Measurements from ENCODE around the gene DLGAP1. TPM values are rescaled to one million over a fixed set of nuclear protein-coding genes. Genes with fewer than 3 reads are reported as not detected.

DLGAP1 gene
- total and polyA plus RNA-seq, 3 donors from 2014 or later: 18.6 to 93.8 (median 69.1) TPM

- Histone ChIP-seq H3K9me3 (no peaks in the 10 kb centered on the region), H3K27ac (peak overlapping the region; percentile 32 to 53), H3K36me3 (ENCODE audit: low read depth, missing control alignments) (no peaks in the 10 kb centered on the region), H3K27me3 (no peaks in the 10 kb centered on the region), H3K4me3 (no peak overlapping the region), H3K4me1 (peaks cover 25% of the 10 kb centered on the region)
- intact Hi-C loops (cut with DNase I; ENCODE audit: low total_unique reads): no loop called here
- no peak for DNase-seq
- TF ChIP-seq POLR2A (IDR thresholded peaks at IDR 0.05) (no peak), CTCF (IDR thresholded peaks at IDR 0.05) (no peak)
- 84 to 88% methylated on average over 5 of the region's 5 CpGs for WGBS, 2 donors
These were observed 924.3 kb downstream of the DLGAP1 start for GRCh38 chr18:3530807-3531206.

GRCh38 chr18:3529601-3530000 is 925.5 kb downstream of the DLGAP1 start:
- no peak for DNase-seq
- intact Hi-C loops (cut with DNase I; ENCODE audit: low total_unique reads): no loop called here
- Histone ChIP-seq H3K36me3 (ENCODE audit: low read depth, missing control alignments) (no peaks in the 10 kb centered on the region), H3K27me3 (no peaks in the 10 kb centered on the region), H3K4me1 (peaks cover 31% of the 10 kb centered on the region), H3K4me3 (no peak overlapping the region), H3K9me3 (no peaks in the 10 kb centered on the region), H3K27ac (peak overlapping the region; percentile 32 to 53)
- TF ChIP-seq CTCF (IDR thresholded peaks at IDR 0.05) (no peak), POLR2A (IDR thresholded peaks at IDR 0.05) (no peak)
- WGBS, 2 donors: 38 to 46% methylated on average over 3 of the region's 3 CpGs

- DNase-seq: no peak
These were observed 926.0 kb downstream of the DLGAP1 start for GRCh38 chr18:3529077-3529476.

GRCh38 chr18:3528231-3528630 is 926.9 kb downstream of the DLGAP1 start:
- H3K36me3 ChIP-seq (ENCODE audit: low read depth, missing control alignments): no peaks in the 10 kb centered on the region
- no peak overlapping the region for H3K4me3 ChIP-seq
- TF ChIP-seq POLR2A (IDR thresholded peaks at IDR 0.05): no peak
- no peak for TF ChIP-seq CTCF (IDR thresholded peaks at IDR 0.05)
- H3K27me3 ChIP-seq: no peaks in the 10 kb centered on the region
- H3K9me3 ChIP-seq: no peaks in the 10 kb centered on the region
- WGBS, 2 donors: 49 to 51% methylated on average over 4 of the region's 4 CpGs
- H3K27ac ChIP-seq: peak overlapping the region in 1 of 2 donors; percentile 53
- H3K4me1 ChIP-seq: peaks cover 31% of the 10 kb centered on the region
- DNase-seq: peak; percentile 87
- intact Hi-C loops (cut with DNase I; ENCODE audit: low total_unique reads): no loop called here

More at GRCh38 chr18:3529077-3529476, 926.0 kb downstream of the DLGAP1 start:
- Histone ChIP-seq H3K4me1 (peaks cover 31% of the 10 kb centered on the region), H3K27ac (peak overlapping the region in 1 of 2 donors; percentile 53), H3K36me3 (ENCODE audit: low read depth, missing control alignments) (no peaks in the 10 kb centered on the region), H3K4me3 (no peak overlapping the region), H3K9me3 (no peaks in the 10 kb centered on the region), H3K27me3 (no peaks in the 10 kb centered on the region)
- TF ChIP-seq POLR2A (IDR thresholded peaks at IDR 0.05) (no peak), CTCF (IDR thresholded peaks at IDR 0.05) (no peak)
- 80 to 89% methylated on average over 3 of the region's 3 CpGs for WGBS, 2 donors
- intact Hi-C loops (cut with DNase I; ENCODE audit: low total_unique reads): no loop called here

Data from testis (tissue), 3 donors.